Kidney epithelial cell (primary cell): ENCODE measurements around the gene SMIM24. TPM values are rescaled to one million over a fixed set of nuclear protein-coding genes. Genes with fewer than 3 reads are reported as not detected.

Source experiments
- DNase-seq: peaks from one replicate; pipeline ENCODE4 v3.0.0-alpha.2; 2010; ENCODE audit warnings: low read depth
- H3K27me3 ChIP-seq: 2 replicates; pipeline ENCODE4 v1.6.0; 2011; ENCODE audit warnings: low read length; ENCODE audit not compliant: control insufficient read depth, insufficient read depth
- H3K36me3 ChIP-seq: 2 replicates; pipeline ENCODE4 v1.5.1; 2011; ENCODE audit warnings: low read length; ENCODE audit not compliant: control insufficient read depth, insufficient read depth
- H3K4me3 ChIP-seq: 2 replicates; pipeline ENCODE4 v1.5.1; 2011; ENCODE audit warnings: low read depth, mild to moderate bottlenecking, control low read depth, low read length
- total RNA-seq: library from RNA; depleted of rRNA; stranded (reverse); fragments of >200 nt; gene quantifications from 2 replicates; pipeline ENCODE4 v1.2.3, GENCODE V29; 2015
- TF ChIP-seq, protein P1 (sequence below): IDR thresholded peaks from 2 replicates; pipeline ENCODE4 v1.5.1; 2011; ENCODE audit warnings: mild to moderate bottlenecking, moderate library complexity, low read length, control low read depth, inconsistent platforms; ENCODE audit not compliant: insufficient read depth, poor library complexity, severe bottlenecking

The SMIM24 gene
- total RNA-seq, 1 donor from 2014 or later, result 14.7 TPM

DNA sequence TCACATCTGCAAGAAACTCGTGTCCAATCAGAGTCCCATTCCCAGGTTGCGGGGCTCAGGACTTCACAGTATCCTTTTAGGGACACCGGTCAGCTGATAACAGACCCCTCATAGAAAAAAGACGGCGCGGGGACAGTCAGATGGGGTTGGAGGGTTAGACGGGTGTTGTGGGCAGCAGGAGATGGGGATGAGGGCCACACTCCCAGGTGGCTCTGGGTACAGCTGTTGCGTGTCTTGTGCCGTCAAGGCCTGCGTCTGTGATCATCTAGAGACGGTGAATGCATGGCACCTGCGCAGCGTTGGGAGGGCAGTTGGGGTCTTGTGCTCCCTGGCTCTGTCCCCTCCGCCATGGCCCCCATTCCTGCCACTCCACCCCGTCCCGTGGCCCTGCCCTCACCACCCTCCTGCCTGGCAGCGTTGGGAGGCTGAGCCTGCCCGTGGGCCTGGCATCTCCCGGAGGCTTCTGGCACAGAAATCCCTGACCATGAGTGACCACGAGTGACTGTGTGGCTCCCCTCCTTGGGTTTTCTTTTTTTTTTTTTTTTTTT, 44.7 kb upstream of the SMIM24 start:
- no peak overlapping the region for H3K4me3 ChIP-seq
- H3K36me3 ChIP-seq, result peaks cover 4% of the 10 kb centered on the region
- DNase-seq, result no peak
- H3K27me3 ChIP-seq, result no peaks in the 10 kb centered on the region
- TF ChIP-seq, protein P1, sequence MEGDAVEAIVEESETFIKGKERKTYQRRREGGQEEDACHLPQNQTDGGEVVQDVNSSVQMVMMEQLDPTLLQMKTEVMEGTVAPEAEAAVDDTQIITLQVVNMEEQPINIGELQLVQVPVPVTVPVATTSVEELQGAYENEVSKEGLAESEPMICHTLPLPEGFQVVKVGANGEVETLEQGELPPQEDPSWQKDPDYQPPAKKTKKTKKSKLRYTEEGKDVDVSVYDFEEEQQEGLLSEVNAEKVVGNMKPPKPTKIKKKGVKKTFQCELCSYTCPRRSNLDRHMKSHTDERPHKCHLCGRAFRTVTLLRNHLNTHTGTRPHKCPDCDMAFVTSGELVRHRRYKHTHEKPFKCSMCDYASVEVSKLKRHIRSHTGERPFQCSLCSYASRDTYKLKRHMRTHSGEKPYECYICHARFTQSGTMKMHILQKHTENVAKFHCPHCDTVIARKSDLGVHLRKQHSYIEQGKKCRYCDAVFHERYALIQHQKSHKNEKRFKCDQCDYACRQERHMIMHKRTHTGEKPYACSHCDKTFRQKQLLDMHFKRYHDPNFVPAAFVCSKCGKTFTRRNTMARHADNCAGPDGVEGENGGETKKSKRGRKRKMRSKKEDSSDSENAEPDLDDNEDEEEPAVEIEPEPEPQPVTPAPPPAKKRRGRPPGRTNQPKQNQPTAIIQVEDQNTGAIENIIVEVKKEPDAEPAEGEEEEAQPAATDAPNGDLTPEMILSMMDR, result no peak

DNA sequence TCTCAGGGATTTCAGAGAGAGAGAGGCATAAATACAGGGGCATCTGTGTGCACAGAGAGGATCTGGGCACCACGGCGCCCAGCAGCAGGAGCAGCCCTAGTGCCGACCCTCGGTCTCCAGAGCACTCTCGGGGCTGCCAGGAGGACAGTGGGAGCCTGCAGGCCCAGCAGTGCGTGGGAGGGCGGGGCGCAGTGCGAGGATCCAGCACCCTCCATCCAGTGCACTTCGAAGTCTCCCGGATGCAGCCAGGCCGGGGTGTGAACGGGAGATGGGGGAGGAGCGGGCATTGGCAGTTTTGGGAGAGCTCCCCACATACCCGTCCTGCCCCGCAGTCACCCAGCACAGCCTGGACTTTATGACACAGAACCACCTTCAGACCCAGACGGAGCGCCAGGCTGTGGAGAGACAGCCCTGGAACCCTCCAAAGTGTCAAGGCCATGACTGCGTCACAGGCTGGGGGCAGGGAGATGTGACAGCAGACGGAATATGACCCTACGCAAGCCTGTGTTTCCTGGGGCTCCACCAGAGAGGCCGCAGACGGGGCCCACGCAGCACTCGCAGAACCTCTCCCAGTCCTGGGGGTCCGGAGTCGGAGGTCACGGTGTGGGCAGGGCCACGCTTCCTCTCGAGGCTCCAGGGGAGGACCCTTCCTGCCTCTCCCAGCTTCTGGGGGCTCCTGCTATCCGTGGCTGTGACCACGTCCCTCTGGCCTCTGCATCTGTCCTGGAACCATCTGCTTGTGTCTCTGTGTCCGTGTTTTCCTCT, 43.9 kb upstream of the SMIM24 start:
- H3K27me3 ChIP-seq, result no peaks in the 10 kb centered on the region
- peaks cover 4% of the 10 kb centered on the region for H3K36me3 ChIP-seq
- H3K4me3 ChIP-seq, result no peak overlapping the region
- TF ChIP-seq, protein P1, result no peak
- DNase-seq, result no peak

- H3K4me3 ChIP-seq, result no peak overlapping the region
- TF ChIP-seq, protein P1, result no peak
- DNase-seq, result no peak
- peaks cover 4% of the 10 kb centered on the region for H3K36me3 ChIP-seq
- H3K27me3 ChIP-seq, result no peaks in the 10 kb centered on the region
These were observed 43.2 kb upstream of the SMIM24 start for GRCh38 chr19:3523361-3524077.

- TF ChIP-seq, protein P1, result no peak
- H3K36me3 ChIP-seq, result peaks cover 1% of the 10 kb centered on the region
- no peak overlapping the region for H3K4me3 ChIP-seq
- DNase-seq, result no peak
- no peaks in the 10 kb centered on the region for H3K27me3 ChIP-seq
These were observed 42.4 kb upstream of the SMIM24 start for GRCh38 chr19:3522421-3523360.

- TF ChIP-seq, protein P1, result no peak
- Histone ChIP-seq H3K27me3 (no peaks in the 10 kb centered on the region), H3K36me3 (no peaks in the 10 kb centered on the region), H3K4me3 (no peak overlapping the region)
- no peak for DNase-seq
These were observed 40.8 kb upstream of the SMIM24 start for GRCh38 chr19:3521104-3521445.
